RWPE2 (cell line): ENCODE measurements around the gene NFKB1.

ENCODE experiments used
- ATAC-seq: fragments of 200-7000 bp; cut with Tn5 transposase; 3 replicates; pipeline ENCODE4 v1.9.1; 2021; ENCODE audit warnings: low read depth
- DNase-seq: peaks from one replicate; pipeline ENCODE4 v3.0.0-alpha.2; 2020; ENCODE audit warnings: low spot score
- H3K27ac ChIP-seq: fragments of 450-650 bp; 2 replicates; pipeline ENCODE4 v1.5.1; 2017; ENCODE audit warnings: mild to moderate bottlenecking; ENCODE audit not compliant: poor library complexity, severe bottlenecking
- H3K27me3 ChIP-seq: fragments of 250-450 bp; sonication (Bioruptor Pico); 2 replicates; pipeline ENCODE4 v1.5.1; 2021; ENCODE audit warnings: mild to moderate bottlenecking, moderate library complexity; ENCODE audit not compliant: insufficient read depth, poor library complexity, severe bottlenecking
- H3K36me3 ChIP-seq: fragments of 250-450 bp; sonication (Bioruptor Pico); 2 replicates; pipeline ENCODE4 v1.5.1; 2020; ENCODE audit warnings: low read depth, mild to moderate bottlenecking, moderate library complexity
- H3K4me1 ChIP-seq: fragments of 250-450 bp; sonication (Bioruptor Pico); 2 replicates; pipeline ENCODE4 v1.5.1; 2021; ENCODE audit warnings: mild to moderate bottlenecking, moderate library complexity; ENCODE audit not compliant: insufficient read depth, poor library complexity, severe bottlenecking
- H3K4me3 ChIP-seq: fragments of 250-450 bp; sonication (Bioruptor Pico); 2 replicates; pipeline ENCODE4 v1.5.1; 2021; ENCODE audit warnings: mild to moderate bottlenecking, moderate library complexity; ENCODE audit not compliant: severe bottlenecking
- H3K9me3 ChIP-seq: fragments of 250-450 bp; sonication (Bioruptor Pico); 2 replicates; pipeline ENCODE4 v1.5.1; 2021; ENCODE audit warnings: mild to moderate bottlenecking, moderate library complexity; ENCODE audit not compliant: severe bottlenecking
- TF ChIP-seq, protein P1 (sequence below): fragments of 450-650 bp; IDR thresholded peaks from one replicate; pipeline ENCODE4 v1.5.1; 2017; ENCODE audit warnings: mild to moderate bottlenecking, moderate library complexity; ENCODE audit not compliant: poor library complexity, severe bottlenecking

Gene NFKB1

DNA sequence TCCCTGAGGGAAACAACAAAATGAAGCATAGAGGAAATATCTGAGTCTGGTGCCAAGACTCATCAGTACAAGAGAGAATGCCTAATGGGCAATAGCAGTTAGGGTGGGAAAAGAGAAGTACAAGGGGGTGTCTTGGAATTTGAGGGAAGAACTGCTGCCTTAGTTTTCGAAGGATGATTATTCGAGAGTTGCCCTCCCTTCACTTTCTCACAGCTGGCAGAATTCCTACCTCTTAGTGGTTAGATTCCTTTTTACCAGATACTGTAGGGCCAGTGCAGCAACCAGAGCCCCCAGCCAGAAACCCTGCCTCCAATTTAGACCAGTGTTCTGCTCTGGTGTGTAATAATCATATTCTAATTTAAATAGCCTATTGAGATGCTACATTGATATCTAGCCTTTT lies 56.5 kb downstream of the NFKB1 start:
- no peak overlapping the region for H3K4me3 ChIP-seq
- TF ChIP-seq, protein P1, sequence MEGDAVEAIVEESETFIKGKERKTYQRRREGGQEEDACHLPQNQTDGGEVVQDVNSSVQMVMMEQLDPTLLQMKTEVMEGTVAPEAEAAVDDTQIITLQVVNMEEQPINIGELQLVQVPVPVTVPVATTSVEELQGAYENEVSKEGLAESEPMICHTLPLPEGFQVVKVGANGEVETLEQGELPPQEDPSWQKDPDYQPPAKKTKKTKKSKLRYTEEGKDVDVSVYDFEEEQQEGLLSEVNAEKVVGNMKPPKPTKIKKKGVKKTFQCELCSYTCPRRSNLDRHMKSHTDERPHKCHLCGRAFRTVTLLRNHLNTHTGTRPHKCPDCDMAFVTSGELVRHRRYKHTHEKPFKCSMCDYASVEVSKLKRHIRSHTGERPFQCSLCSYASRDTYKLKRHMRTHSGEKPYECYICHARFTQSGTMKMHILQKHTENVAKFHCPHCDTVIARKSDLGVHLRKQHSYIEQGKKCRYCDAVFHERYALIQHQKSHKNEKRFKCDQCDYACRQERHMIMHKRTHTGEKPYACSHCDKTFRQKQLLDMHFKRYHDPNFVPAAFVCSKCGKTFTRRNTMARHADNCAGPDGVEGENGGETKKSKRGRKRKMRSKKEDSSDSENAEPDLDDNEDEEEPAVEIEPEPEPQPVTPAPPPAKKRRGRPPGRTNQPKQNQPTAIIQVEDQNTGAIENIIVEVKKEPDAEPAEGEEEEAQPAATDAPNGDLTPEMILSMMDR, result no peak
- no peak overlapping the region for H3K27ac ChIP-seq
- no peaks in the 10 kb centered on the region for H3K27me3 ChIP-seq
- H3K9me3 ChIP-seq, result no peaks in the 10 kb centered on the region
- DNase-seq (no peak), ATAC-seq (no peak)
- H3K36me3 ChIP-seq, result peaks cover 4% of the 10 kb centered on the region; the same call in 1 of the 2 replicates
- H3K4me1 ChIP-seq, result peaks cover 5% of the 10 kb centered on the region

DNA sequence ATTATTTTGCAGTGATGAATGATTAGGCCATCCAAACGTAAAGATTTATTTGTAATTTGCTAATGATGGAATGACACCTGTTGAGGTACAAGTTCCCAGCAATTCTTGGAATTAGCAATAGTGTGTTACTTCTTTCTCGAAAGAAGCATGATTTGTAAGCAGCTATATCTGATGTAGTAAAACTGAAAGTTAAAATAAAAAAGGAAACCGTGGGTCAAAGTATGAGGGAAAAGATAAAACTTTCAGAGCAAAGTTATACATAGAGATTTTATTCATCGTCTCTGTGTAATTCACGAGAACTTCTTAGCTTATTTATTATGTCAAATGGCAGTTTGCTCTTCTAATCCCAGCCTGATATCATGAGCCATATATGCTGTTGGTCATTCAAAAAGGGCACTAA lies 59.0 kb downstream of the NFKB1 start:
- ATAC-seq, result no peak
- TF ChIP-seq, protein P1, result no peak
- Histone ChIP-seq H3K4me3 (no peak overlapping the region), H3K27me3 (no peaks in the 10 kb centered on the region), H3K36me3 (0 out of 2 replicates have a peak, but pooled peaks cover 4% of the 10 kb centered on the region), H3K9me3 (no peaks in the 10 kb centered on the region), H3K27ac (no peak overlapping the region), H3K4me1 (no peaks in the 10 kb centered on the region)
- DNase-seq, result no peak

DNA sequence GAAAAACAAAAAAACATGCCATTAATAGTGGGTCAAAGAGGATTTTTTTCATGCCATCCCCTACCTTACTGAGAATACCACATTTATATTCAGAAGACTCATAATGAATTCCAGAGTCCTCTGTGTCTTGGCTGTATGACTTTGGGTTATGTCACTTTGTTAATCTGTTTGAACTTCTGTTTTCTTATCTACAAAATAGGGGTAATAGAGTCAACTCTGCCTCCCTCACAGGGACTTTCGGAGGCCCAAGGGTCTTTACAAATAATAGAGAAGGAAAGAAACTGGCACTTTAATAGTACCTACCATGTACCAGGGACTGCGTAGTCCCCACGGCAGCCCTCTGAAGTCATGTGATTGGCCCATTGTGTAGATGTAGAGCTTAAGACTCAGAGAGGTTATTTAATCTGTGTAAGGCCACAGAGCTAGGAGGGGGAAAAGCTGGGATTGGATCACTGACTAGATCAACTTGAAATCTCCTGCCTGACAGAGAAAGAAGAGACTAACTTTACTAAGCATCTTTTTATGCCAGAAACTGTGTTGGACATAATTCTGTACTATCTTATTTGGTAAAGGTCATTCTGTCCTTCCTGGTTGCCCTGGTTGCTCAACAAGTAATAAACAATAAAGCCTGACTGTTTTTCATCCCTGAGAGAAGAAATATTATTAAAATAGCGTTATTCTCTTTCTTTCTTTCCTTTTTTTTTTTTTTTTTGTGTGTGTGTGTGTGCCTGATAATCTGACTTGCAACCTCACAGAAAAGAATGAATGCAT lies 59.6 kb downstream of the NFKB1 start:
- H3K4me1 ChIP-seq, result no peaks in the 10 kb centered on the region
- DNase-seq (no peak), ATAC-seq (no peak)
- H3K27ac ChIP-seq, result no peak overlapping the region
- 0 out of 2 replicates have a peak, but pooled peaks cover 4% of the 10 kb centered on the region for H3K36me3 ChIP-seq
- TF ChIP-seq, protein P1, result no peak
- H3K4me3 ChIP-seq, result no peak overlapping the region
- H3K9me3 ChIP-seq, result no peaks in the 10 kb centered on the region
- no peaks in the 10 kb centered on the region for H3K27me3 ChIP-seq

GRCh38 chr4:102563000-102563399 lies 61.8 kb downstream of the NFKB1 start:
- ATAC-seq (no peak), DNase-seq (no peak)
- no peaks in the 10 kb centered on the region for H3K9me3 ChIP-seq
- peaks cover 14% of the 10 kb centered on the region for H3K36me3 ChIP-seq
- TF ChIP-seq, protein P1, result no peak
- no peak overlapping the region for H3K27ac ChIP-seq
- H3K27me3 ChIP-seq, result no peaks in the 10 kb centered on the region
- H3K4me3 ChIP-seq, result no peak overlapping the region
- H3K4me1 ChIP-seq, result no peaks in the 10 kb centered on the region
